Right renal pelvis (tissue), 4 donors: ENCODE data around the gene MAPRE2. TPM values are rescaled to one million over a fixed set of nuclear protein-coding genes. Genes with fewer than 3 reads are reported as not detected.

Experiments
- DNase-seq, 4 donors: peaks; one replicate each; pipeline ENCODE4 v3.0.0-alpha.2; 2013; ENCODE audit warnings: low read depth in 4 of 4, low spot score in 3 of 4, missing footprints in 1 of 4
- polyA plus RNA-seq, 4 donors: library from polyadenylated mRNA; unstranded; fragments of 120-200 nt; gene quantifications; one replicate each; pipeline ENCODE4 v1.2.1, GENCODE V29; 2013; ENCODE audit not compliant: insufficient read length in 4 of 4

The MAPRE2 gene
- polyA plus RNA-seq, 4 donors, result 28.4 to 32.2 (median 30.4) TPM

DNA sequence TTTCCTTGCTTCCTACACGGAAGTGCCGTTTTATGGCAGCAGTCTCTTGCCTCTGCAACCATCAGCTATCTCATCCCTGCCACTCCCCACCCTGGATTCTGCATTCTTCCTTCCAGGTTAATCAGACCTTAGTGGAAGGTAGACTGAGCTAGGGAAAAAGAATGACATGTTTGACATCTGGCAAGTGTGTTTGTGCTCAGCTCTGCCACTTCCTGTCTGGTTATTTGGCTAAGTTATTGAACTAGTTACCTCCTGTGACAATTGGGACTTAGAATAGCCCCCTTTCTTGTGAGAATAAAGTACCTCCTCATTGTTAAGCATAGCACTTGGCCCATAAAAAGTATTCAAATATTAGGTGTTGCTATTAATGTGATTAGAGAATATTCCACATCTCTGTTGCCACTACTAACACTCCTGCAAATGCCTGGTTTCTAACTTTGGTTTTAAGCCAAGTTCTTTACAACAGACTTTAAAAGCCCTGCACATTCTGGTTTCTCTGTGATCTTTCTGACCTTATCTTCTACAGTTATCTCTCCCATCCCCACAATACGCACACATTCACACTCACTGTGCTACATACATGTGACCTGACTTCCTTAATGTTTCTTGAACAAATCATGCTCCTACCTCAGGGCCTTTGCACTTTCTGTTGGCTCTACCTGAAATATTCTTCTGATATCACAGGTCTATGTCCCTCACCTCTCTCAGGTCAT is 10.8 kb upstream of the MAPRE2 start:
- no peak for DNase-seq

- no peak for DNase-seq
Measured at GRCh38 chr18:35032113-35032512, 9.1 kb upstream of the MAPRE2 start.

- no peak for DNase-seq
Measured at GRCh38 chr18:35038029-35038428, 3.2 kb upstream of the MAPRE2 start.

DNA sequence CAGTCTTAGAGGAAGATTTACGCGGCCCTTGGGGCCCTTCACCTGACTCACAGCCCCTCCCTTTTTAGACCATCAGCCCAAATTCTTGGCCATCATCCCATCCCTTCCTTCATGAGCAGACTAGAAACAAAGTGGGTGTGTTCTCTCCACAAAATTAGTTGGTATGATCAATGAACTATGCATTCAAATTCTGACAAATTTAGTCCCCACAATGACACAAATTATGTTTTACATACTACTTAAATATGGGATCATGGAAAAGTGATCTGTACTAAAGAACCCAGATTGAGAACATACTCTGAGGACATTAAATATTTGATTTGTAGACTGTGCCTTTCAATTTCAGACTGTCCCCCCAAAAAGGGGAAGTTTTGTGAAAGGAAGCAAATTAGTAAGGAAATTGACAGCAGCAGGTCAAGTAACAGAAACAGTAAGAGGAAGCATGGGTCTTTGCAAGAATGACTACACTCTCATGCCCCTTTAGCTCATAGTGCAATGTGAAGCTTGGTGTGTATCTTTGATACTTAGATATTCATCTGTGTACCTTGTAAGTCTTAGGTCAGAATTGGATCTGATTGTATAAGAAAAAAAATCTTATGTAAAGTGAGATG is 2.2 kb upstream of the MAPRE2 start:
- no peak for DNase-seq

- DNase-seq, result no peak
Measured at GRCh38 chr18:35040638-35040987, 600 bp upstream of the MAPRE2 start.

DNA sequence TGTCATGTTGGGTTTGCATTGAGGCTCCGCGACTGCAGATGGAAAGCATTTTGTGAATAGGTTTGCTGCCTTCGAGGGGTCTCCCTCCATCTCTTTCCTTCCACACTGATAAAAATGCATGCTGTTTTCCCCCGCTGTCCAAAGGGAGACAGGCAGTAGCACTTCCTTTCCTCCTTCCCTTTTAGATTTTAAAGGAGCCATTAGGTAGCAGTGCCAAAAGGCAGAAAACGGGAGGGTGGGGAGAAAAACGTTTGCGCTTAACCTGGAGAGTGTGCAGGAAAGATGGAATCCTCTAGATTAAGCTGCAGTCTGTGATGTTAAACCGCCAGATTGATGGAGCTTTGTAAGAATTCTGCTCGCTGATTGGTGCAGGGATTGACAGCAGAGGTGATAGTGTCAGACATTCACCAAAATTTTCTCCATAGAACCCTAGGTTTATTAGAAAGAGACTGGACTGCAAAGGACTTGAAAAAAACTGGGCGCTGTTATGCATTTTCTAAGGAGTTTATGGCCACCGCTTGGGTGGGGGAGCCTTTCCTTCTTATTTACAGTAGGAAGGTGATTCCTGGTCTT is 688 bp downstream of the MAPRE2 start:
- DNase-seq, result no peak

- no peak for DNase-seq
Measured at GRCh38 chr18:35042389-35043071, 1.3 kb downstream of the MAPRE2 start.

- no peak for DNase-seq
Measured at GRCh38 chr18:35043207-35043606, 2.0 kb downstream of the MAPRE2 start.

DNA sequence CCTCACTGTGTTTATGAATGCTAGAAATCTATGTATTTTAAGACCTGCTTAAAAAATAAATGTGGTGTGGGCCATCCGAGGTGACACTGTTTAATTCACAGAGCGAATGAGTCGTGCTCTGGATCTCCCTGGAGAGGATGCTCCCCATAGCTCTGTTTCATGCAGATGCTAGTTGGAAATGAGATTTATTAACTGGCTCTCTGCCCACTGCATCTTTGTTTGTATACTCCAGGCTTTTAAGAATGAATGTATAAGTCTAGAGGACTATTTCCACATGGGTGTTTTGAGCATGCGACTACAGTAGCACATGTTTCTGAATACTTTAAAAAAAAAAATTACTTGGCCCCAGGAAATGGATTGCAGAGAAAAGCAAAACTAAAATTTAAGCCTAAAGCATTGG is 3.9 kb downstream of the MAPRE2 start:
- DNase-seq, result peak in 1 of 4 donors; percentile 49

GRCh38 chr18:35045806-35046205 is 4.6 kb downstream of the MAPRE2 start:
- DNase-seq, result no peak

- no peak for DNase-seq
Measured at GRCh38 chr18:35047697-35048292, 6.6 kb downstream of the MAPRE2 start.

DNA sequence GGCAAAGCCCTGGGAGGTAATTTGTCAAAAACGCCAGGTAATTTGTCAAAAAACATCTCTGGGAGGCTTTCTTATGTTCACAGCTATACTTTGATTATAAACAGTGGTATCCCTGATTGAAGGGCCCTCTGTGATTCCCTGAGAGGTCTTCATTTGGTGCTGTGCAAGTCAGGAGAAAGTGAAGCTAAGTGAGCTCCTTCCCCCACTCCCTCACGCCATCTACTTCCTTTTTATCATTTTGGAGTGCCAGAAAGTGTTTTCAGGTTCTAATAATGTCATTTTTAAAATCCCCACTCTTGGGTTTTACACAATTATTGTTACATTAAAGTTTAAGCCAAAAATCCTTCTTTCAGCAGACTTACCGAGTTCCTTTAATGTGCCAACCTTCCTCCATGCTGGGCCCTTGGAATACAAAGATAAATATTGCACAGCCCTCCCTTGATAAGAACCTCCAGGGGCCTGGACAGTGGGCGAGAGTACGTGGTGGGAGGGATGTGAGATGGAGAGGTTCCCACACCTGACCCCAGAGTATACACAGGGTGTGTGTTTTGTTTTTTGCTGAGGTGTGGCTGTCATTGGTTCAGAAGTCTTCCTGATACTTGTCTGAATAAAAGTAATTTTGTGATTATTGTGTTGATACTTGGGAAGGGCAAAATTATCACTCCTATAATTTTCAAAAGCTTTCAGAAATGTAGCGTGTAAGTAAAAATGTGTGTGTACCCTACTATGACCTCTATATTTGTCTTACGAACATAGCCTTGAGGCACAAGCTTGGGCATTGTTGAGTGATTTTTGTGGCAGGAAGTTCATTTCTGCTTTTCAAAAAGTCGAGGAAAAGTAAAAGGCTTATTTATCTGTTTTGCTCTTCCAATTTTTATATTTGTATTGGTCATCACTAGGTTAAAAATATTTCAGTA is 8.2 kb downstream of the MAPRE2 start:
- no peak for DNase-seq

GRCh38 chr18:35050028-35050546 is 8.9 kb downstream of the MAPRE2 start:
- DNase-seq, result no peak

GRCh38 chr18:35050705-35051195 is 9.5 kb downstream of the MAPRE2 start:
- no peak for DNase-seq

DNA sequence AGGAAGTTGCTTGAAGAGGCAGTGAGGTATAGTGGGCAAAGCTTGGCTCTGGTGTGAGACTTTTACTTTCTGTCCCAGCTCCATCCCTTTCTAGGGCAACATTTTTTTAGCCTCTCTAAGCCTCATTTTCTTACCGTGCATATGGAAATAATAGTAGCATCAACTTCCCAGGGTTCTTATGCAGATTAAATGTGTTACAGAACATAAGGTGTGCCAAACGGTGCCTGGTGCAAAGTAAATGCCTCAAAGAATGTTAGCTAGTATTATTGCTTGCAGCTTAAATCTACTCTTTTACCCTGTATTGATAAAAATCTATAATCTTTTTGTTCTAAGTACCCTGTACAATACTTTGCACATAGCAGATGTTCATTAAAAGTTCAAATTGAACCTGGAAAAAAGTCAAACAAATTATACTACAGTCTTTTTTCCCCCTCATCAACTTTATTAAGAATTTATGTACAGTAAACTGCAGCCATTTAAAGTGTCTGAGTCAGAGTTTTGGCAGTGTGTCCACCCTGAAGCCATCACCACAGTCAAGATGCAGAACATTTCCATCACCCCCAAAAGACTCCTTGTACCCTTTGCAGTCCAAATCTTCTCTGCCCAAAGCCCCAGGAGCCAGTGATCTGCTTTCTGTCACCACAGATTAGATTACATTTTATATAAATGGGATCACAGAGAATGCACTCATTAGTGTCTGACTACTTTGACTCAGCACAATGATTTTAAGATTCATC is 10.6 kb downstream of the MAPRE2 start:
- no peak for DNase-seq

DNA sequence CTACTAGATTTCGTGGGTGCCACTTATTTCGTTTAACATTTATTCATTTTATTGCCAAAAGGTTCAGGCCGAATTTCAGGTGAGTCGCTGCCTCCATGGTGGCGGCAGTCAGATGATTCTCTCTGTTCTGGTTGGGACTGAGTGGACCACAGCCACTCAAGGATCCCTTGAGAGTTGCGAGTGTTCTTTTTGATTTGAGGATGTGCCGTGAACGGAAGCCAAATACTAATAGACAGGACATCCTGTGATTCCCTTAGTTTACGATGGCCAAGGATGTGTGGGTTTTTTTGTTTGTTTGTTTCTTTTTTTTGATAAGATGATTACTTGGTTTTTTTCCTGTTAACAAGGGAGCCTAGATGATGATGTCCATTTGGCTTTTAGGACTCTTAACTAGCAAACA is 13.2 kb downstream of the MAPRE2 start:
- no peak for DNase-seq

GRCh38 chr18:35055105-35055504 is 13.9 kb downstream of the MAPRE2 start:
- DNase-seq, result no peak

GRCh38 chr18:35055726-35056125 is 14.5 kb downstream of the MAPRE2 start:
- DNase-seq, result no peak

- DNase-seq, result no peak
Measured at GRCh38 chr18:35059280-35059927, 18.2 kb downstream of the MAPRE2 start.
